Stomach (tissue), 4 donors: ENCODE results near the gene POLR3F.

Source experiments
- CTCF ChIP-seq, 7 experiments: fragments of 450-650 bp in 4 of 7; fragments of 200-600 bp in 3 of 7; sonication (generic) in 3 of 7; IDR thresholded peaks; one replicate each; pipeline ENCODE4 v1.5.1; 2016 to 2019; ENCODE audit warnings: antibody characterized with exemption in 7 of 7, control low read depth in 2 of 7, mild to moderate bottlenecking in 1 of 7
- POLR2AphosphoS5 ChIP-seq, 3 donors: sonication (generic); formaldehyde crosslinking; IDR thresholded peaks; one replicate each; pipeline ENCODE4 v1.6.1; 2016; ENCODE audit warnings: antibody characterized with exemption in 3 of 3

GRCh38 chr20:18477821-18478220 is 10.6 kb downstream of the POLR3F start:
- TF ChIP-seq CTCF (IDR thresholded peaks at IDR 0.05) = no peak
- TF ChIP-seq POLR2AphosphoS5 (IDR thresholded peaks at IDR 0.05) = no peak
